GM23248 (cell line): ENCODE data around the gene DHDH.

Source experiments
- EZH2 ChIP-seq: fragments of 200-600 bp; sonication (generic); IDR thresholded peaks from 2 replicates; pipeline ENCODE4 v1.6.1; 2018; ENCODE audit warnings: antibody characterized with exemption, mild to moderate bottlenecking; ENCODE audit not compliant: insufficient read depth, poor library complexity, severe bottlenecking
- EZH2phosphoT487 ChIP-seq: fragments of 200-600 bp; sonication (generic); IDR thresholded peaks from 2 replicates; pipeline ENCODE4 v1.6.1; 2018; ENCODE audit warnings: antibody characterized with exemption, moderate library complexity, mild to moderate bottlenecking, low read depth; ENCODE audit not compliant: insufficient read depth

- TF ChIP-seq EZH2: no peak
- no peak for TF ChIP-seq EZH2phosphoT487
These were observed 12.6 kb upstream of the DHDH start for GRCh38 chr19:48920949-48921348.
